VCaP (cell line): Measurements from ENCODE around the gene MOV10L1.

ENCODE experiments used
- H3K27ac ChIP-seq: fragments of 450-650 bp; 2 replicates; pipeline ENCODE4 v1.5.1; 2017
- TF ChIP-seq, protein P1 (sequence below): fragments of 450-650 bp; conservative IDR thresholded peaks from 2 replicates; pipeline ENCODE4 v1.5.1; 2017; ENCODE audit warnings: mild to moderate bottlenecking, moderate library complexity

The MOV10L1 gene

DNA sequence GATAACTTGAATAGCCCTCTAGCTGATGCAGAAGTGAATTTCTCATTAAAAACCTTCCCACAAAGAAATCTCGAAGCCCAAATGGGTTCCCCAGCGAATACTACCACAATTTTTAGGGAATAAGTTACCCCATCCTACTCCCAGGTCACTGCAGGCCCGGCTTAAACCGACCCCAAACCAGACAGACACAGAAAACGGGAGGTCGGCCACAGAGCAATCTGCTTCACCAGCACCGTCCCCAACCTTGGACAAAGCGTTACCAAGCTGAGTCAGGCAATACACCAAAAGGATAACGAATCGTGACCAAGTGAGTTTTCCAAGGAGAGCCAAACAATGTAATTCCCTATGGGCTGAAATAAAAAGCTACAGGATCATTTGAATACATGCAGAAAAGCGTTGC is 575 bp upstream of the MOV10L1 start:
- TF ChIP-seq, protein P1, sequence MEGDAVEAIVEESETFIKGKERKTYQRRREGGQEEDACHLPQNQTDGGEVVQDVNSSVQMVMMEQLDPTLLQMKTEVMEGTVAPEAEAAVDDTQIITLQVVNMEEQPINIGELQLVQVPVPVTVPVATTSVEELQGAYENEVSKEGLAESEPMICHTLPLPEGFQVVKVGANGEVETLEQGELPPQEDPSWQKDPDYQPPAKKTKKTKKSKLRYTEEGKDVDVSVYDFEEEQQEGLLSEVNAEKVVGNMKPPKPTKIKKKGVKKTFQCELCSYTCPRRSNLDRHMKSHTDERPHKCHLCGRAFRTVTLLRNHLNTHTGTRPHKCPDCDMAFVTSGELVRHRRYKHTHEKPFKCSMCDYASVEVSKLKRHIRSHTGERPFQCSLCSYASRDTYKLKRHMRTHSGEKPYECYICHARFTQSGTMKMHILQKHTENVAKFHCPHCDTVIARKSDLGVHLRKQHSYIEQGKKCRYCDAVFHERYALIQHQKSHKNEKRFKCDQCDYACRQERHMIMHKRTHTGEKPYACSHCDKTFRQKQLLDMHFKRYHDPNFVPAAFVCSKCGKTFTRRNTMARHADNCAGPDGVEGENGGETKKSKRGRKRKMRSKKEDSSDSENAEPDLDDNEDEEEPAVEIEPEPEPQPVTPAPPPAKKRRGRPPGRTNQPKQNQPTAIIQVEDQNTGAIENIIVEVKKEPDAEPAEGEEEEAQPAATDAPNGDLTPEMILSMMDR, result no peak

DNA sequence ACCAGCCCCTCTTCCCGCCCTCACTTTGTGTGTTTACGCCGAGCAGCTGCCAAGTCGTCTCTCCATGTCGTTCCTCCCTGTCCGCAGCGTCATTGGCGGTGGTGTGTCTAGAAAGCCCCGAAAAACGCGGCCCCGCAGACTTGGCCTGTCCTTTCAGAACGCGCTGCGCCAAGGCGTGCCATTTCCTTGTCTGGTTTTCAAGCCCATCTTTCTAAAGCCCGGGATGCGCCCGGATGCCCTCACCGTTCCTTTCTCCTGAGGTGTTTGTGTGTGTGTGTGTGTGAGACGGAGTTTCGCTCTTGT is 557 bp downstream of the MOV10L1 start:
- TF ChIP-seq, protein P1, result no peak
- H3K27ac ChIP-seq, result no peak overlapping the region

More for the DNA sequence above, 575 bp upstream of the MOV10L1 start:
- H3K27ac ChIP-seq, result no peak overlapping the region

DNA sequence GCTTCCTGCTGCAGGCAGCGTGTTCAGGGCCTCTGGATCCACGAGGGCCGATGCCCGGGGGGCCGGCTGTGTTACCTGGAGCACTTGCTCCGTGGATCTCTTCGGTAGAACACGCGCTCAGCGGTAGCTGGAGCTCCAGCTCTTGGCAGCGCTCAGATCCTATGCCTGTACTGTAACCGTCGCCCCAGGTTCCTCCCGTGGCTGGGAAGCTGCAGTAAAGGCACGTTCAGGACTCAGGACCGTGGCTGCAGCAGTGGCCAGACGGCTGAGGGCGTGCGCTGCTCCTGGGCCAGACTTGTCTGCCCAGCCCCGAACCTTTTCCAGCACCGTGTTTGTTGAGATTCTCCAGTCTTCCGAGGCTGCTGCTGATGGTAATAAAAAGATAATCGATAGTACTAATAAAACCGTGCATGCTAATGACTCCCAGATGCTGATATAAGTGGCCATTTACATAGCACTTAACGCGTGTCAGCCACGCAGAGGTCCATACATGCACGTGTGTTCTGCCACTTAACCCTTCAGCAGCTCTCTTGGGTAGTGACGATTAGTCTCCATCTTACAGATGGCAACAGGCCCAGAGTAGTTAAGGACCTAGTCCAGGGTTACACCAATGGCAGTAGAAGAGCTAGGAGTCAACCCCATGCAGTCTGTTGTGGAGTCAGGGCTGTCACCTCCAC is 1.4 kb downstream of the MOV10L1 start:
- TF ChIP-seq, protein P1, result no peak
- no peak overlapping the region for H3K27ac ChIP-seq

DNA sequence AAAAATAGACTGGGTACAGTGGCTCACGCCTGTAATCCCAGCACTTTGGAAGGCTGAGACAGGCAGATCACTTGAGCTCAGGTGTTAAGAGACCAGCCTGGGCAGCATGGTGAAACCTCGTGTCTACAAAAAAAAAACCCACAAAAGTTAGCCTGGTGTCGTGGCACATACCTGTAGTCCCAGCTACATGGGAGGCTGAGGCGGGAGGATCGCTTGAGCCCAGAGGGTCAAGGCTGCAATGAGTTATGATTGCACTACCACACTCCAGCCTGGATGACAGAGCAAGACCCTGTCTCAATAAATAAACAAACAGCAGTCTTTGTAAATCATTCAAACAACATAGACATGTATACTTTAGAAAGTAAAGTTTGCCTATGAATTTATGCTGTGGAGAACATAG is 2.5 kb downstream of the MOV10L1 start:
- H3K27ac ChIP-seq, result no peak overlapping the region
- TF ChIP-seq, protein P1, result no peak

DNA sequence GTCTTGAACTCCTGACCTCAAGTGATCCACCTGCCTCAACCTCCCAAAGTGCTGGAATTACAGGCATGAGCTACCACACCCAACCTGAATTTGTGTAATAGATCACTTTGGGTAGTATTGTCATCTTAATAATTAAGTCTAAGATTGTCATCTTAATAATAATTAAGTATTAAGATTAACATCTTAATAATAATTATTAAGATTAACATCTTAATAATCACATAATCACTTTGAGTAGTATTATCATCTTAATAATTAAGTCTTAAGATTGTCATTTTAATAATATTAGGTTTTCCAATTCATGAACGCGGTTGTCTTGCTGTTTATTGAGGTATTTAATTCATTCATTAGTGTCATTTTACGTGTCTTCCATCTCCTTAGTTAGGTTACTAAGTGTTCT is 8.2 kb downstream of the MOV10L1 start:
- TF ChIP-seq, protein P1, result no peak
- no peak overlapping the region for H3K27ac ChIP-seq

DNA sequence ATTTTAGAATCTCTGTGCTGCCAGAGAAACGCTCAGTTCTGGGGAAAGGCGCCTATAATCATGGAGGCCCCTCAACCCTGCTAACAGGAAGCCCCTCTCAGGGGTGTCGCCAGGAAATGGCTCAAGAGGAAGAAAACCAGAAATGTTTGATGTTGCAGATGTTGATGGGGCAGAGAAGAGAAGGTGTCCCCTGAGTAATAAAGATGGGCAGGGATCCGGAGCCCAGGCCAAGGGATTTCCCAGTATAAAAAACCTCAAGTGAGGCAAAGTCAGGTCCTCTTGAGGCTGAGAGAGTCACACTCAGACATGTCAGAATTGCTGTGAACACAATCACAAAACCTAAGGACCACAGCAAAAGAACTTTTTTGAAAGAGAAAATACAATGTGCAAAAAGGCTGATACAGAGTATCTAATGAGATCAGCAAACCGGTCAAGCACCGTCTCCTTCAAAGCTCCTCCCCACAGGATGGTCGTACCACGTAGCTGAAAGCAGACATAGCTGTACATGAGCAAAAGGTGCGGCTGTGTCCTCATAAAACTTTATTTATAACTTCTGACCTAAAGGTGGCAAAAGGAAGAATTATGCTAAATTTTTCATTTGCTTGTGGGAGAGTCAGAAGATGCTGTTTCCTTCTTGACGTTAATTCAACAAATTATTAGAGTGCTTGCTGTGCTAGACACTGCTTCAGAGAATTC is 12.2 kb downstream of the MOV10L1 start:
- TF ChIP-seq, protein P1, result no peak
- H3K27ac ChIP-seq, result no peak overlapping the region

DNA sequence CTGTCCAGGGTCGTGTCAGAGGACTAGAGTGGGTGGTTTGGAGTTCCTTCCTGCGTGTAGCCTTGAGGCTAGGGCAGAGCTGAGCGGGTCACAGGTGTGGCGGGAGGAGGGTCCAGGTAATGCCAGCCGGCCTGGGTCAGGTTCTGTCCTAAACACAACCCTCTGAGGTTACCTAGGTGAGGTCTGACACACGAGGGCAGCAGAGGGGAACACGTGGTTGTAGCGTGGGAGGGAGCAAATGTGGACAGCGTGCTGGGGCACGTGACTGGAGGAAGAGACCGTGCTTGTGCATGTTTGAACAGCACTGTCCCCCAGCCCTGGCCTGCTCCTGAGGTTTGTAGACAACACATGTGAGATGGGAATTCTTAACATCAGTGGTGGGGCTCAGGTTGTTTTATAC is 13.1 kb downstream of the MOV10L1 start:
- TF ChIP-seq, protein P1, result no peak

More for the DNA sequence above, 13.1 kb downstream of the MOV10L1 start:
- no peak overlapping the region for H3K27ac ChIP-seq
